AG04450 (cell line): Measurements from ENCODE around the gene ADGRG7. TPM values are rescaled to one million over a fixed set of nuclear protein-coding genes. Genes with fewer than 3 reads are reported as not detected.

ENCODE experiments used
- CTCF ChIA-PET: fragments of 300-600, 350-600 bp; formaldehyde crosslinking; extraction: SDS; loops from one replicate; lab custom pipeline; 2022; ENCODE audit warnings: antibody characterized with exemption, inconsistent platforms; lab: Charles Lee
- POLR2A ChIA-PET: fragments of 350-600 bp; formaldehyde crosslinking; extraction: SDS; loops from one replicate; lab custom pipeline; 2021; ENCODE audit warnings: antibody characterized with exemption, inconsistent platforms; lab: Yijun Ruan, JAX
- DNase-seq: peaks from one replicate; pipeline ENCODE4 v3.0.0-alpha.2; 2011; ENCODE audit warnings: low read depth, low spot score
- H3K27ac ChIP-seq: one replicate; pipeline ENCODE4 v1.5.1; 2012; ENCODE audit warnings: low read depth, low read length, control low read depth
- H3K27me3 ChIP-seq: one replicate; pipeline ENCODE4 v1.6.0; 2012; ENCODE audit warnings: low read length; ENCODE audit not compliant: control insufficient read depth, insufficient read depth
- H3K4me3 ChIP-seq: 2 replicates; pipeline ENCODE4 v1.5.1; 2011; ENCODE audit warnings: mild to moderate bottlenecking, low read depth, low read length, control low read depth
- H3K9me3 ChIP-seq: 2 replicates; pipeline ENCODE4 v1.5.1; 2012; ENCODE audit warnings: low read length; ENCODE audit not compliant: control insufficient read depth, insufficient read depth
- polyA plus RNA-seq: library from polyadenylated mRNA; depleted of rRNA; stranded (reverse); fragments of >200 nt; gene quantifications from 2 replicates; pipeline ENCODE4 v1.2.3, GENCODE V29; 2011
- TF ChIP-seq, protein P1 (sequence below): IDR thresholded peaks from 2 replicates; pipeline ENCODE4 v1.5.1; 2011; ENCODE audit warnings: low read depth, low read length, control low read depth, inconsistent platforms

The ADGRG7 gene
- polyA plus RNA-seq, 1 experiment: not detected

DNA sequence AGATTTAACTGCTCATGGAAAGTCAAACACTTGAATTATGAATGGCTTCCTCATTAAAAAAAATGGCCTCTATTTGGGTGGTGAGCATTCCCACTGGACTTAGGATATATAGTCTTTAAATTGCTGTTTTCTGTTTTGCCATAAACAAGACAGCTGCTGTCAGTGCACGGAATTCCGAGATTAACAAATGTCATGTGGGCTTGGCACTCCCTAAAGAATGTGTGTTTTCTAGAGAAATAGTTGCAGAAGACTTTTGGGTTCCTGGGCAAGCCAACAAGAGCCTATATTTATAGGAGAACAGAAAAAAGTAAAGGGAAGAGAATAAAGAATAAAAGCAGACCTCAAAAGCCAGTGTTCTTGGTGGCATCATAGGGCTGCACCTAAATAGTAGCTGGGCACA lies 86.3 kb downstream of the ADGRG7 start:
- no peak for DNase-seq
- Histone ChIP-seq H3K9me3 (no peaks in the 10 kb centered on the region), H3K27me3 (peaks cover 18% of the 10 kb centered on the region), H3K4me3 (no peak overlapping the region), H3K27ac (no peak overlapping the region)
- ChIA-PET CTCF (no interaction called here), POLR2A (no interaction called here)
- TF ChIP-seq, protein P1, sequence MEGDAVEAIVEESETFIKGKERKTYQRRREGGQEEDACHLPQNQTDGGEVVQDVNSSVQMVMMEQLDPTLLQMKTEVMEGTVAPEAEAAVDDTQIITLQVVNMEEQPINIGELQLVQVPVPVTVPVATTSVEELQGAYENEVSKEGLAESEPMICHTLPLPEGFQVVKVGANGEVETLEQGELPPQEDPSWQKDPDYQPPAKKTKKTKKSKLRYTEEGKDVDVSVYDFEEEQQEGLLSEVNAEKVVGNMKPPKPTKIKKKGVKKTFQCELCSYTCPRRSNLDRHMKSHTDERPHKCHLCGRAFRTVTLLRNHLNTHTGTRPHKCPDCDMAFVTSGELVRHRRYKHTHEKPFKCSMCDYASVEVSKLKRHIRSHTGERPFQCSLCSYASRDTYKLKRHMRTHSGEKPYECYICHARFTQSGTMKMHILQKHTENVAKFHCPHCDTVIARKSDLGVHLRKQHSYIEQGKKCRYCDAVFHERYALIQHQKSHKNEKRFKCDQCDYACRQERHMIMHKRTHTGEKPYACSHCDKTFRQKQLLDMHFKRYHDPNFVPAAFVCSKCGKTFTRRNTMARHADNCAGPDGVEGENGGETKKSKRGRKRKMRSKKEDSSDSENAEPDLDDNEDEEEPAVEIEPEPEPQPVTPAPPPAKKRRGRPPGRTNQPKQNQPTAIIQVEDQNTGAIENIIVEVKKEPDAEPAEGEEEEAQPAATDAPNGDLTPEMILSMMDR: no peak

DNA sequence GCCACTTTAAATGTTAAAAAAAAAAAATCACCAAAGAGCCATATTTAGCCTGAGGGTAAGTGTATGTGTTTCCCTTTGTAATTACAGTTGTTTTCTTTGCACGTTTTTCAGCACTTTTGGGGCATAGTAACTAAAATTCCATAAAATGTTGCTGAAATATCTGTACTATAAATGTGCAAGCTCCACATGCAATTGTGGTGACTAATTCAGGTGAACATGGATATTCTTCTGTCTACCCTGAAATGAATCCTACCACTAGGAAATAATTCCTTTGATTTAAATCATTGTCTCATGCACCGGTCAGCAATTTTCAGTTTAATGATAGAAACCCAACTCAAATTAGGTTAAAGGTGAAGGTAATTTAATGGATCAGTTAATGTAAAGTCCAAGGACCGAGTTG lies 86.8 kb downstream of the ADGRG7 start:
- H3K9me3 ChIP-seq: no peaks in the 10 kb centered on the region
- TF ChIP-seq, protein P1: no peak
- peaks cover 18% of the 10 kb centered on the region for H3K27me3 ChIP-seq
- no peak overlapping the region for H3K4me3 ChIP-seq
- ChIA-PET CTCF (no interaction called here), POLR2A (no interaction called here)
- H3K27ac ChIP-seq: no peak overlapping the region
- no peak for DNase-seq

DNA sequence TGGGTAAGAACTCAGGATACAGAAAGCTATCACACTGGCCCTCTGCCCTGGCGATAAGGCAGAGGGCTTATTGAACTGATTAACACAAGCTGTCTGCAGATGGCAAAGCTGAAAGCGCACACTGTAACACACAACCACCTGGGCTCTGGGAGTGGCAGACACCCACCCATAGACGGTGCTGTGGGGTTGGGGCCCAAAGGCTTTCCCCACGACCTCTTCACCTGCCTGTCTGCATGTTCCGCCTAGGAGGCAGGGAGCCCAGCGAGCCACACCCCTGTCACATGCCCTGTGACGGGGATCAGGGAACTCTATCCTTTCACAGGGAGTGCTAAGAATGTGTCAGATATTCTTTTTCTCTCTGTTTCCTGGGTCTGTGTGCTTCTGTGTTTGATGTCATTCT lies 87.8 kb downstream of the ADGRG7 start:
- CTCF ChIA-PET: no interaction called here

DNA sequence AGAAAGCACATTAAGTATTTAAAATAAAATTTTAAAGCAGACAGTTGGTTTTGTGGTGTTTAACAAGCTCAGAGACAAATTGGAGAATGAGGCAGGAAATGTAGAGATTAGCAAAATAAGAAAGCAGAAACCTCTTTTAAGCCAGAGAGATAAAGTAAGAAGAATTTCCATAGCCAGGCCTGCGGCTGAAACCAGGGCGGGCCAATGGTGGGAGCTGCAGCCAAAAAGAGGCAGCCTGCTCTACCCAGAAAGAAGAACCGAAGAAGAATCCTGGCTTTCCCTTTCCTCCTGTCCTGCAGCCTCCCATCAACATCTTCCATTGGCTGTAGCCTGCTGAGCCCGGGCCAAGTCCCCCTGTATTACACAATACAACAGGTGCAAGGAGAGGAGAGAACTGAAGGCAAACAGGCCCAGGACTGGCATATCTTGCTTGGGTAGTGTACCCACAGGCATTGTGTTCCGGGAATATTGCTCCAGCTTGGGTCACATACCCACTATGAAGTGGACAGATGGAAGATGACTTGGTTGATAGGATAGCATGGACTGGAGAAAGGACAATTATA lies 88.4 kb downstream of the ADGRG7 start:
- Histone ChIP-seq H3K9me3 (no peaks in the 10 kb centered on the region), H3K27ac (no peak overlapping the region), H3K4me3 (no peak overlapping the region), H3K27me3 (peaks cover 18% of the 10 kb centered on the region)
- ChIA-PET POLR2A (no interaction called here), CTCF (no interaction called here)
- TF ChIP-seq, protein P1: no peak
- no peak for DNase-seq

More for the DNA sequence above, 87.8 kb downstream of the ADGRG7 start:
- peaks cover 18% of the 10 kb centered on the region for H3K27me3 ChIP-seq
- POLR2A ChIA-PET: no interaction called here
- no peak overlapping the region for H3K4me3 ChIP-seq
- H3K9me3 ChIP-seq: no peaks in the 10 kb centered on the region
- TF ChIP-seq, protein P1: no peak
- no peak for DNase-seq
- H3K27ac ChIP-seq: no peak overlapping the region

DNA sequence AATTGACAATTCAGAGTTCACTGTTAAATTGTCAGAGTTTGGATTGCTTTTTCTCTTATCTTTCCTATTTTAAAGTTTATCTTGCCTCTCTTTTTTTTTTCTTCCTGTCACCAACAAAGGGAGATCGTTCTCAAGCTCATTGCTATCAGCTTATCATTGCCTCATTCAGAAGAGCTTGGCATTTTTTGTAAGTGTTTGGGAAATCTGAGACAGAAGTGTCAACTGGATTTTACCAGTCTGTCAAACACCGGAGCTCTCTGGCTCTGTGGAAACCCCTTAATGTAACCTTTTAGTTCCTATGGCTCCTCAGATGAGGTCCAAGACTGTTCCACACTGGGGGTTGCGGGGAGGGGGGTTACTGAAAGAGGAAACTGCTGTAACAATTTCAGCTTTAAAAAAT lies 89.3 kb downstream of the ADGRG7 start:
- Histone ChIP-seq H3K27me3 (peaks cover 14% of the 10 kb centered on the region), H3K4me3 (no peak overlapping the region), H3K27ac (no peak overlapping the region), H3K9me3 (no peaks in the 10 kb centered on the region)
- no peak for DNase-seq
- POLR2A ChIA-PET: no interaction called here
- CTCF ChIA-PET: interaction anchor here (0.6 kb wide), 1 partner anchor 107 kb away, joined by 6 read pairs; no protein-coding TSS in a partner anchor
- TF ChIP-seq, protein P1: no peak
